NCI-H345 (cell line): ENCODE data around the gene ZPLD1.

Experiments
- DNase-seq: peaks from one replicate; lab custom pipeline; 2025; lab: John Stamatoyannopoulos, UW

Gene ZPLD1

DNA sequence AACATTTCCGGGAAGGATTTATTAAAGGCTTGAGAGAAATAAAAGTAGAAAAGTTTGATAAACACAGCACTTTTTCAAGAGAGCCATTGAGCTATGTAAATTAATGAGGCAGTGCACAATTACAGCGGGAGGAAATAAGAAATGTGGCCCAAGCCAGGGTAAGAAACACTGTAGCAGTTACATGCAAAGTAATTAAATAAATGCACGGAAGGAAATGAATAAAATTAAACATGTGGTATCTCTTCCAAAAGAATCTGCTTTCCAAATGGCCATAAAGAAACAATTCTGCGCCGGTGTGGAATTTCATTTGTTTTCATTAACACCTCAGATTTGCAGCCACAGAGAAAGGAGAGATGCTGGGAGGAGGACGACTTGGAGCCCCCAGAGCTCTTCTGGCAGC lies 35.3 kb downstream of the ZPLD1 start:
- no peak for DNase-seq

DNA sequence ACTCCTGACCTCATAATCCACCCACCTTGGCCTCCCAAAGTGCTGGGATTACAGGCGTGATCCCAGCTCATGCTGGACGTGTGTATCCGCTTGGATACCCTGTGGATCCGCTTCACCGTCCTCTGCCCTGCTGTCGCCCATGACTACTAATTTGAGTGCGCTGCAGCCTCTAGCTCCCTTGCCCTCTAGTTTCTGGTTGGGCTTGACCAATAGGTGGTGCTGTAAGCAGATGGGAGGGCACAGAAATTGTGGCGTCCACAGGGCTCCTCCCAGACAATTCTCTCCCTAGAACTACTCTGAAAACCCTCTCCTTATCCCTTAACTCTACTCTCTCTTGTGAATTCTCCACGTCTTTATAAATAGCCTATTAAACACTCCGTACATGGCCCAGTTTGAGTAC lies 36.2 kb downstream of the ZPLD1 start:
- DNase-seq, result no peak

DNA sequence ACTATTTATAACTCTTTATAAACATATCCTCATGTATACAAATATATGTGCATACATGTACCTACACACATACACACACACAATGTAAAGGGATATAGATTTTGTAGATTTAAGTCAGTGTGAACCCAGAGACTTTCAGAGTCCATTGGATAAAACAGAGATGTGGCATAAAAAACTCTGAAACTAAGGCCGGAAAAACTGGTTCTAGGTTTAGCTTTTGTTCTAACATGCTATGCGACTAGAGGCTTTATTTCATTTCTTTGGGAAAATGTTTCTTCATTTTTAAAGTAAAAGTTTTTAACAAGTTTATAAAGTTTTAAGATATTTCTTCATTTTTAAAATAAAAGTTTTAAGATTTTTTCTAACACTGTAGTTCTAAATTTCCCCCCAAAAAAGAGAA lies 36.7 kb downstream of the ZPLD1 start:
- no peak for DNase-seq

DNA sequence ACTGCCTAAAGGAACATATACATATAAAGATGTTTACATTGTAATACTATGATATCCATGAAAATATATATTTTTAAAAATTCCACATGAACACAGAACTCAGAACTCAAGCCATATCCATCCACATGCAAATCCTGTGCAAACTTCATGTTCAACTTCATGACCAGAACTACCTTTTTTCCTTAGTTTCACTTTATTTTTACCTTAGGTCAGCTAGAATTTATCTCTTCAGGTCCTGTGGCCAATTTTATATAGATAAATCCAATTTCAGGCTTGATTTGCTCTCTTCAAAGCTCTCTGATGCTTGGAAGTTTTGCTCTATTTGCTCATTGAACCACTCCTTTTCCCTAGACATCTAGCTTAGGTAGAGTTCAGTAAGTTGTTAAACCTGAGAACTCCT lies 38.8 kb downstream of the ZPLD1 start:
- DNase-seq, result no peak

DNA sequence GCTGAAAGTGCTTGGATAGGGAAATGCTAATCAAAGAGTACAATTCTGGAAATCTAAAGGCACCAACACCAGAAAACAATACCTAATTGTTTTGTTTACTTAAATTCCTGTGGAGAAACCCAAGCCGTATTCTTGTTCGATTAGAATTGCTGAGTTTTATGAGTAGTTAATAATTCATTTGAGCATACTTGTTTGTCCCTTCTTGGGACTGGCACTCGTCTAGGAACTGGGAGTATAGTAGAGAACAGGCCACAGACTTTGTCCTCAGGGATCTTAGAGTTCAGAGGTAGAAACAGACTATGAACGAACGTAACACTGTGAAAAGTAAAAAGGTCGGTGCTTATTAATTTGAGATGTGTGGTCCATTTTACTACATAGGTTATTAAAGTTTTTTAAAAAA lies 39.4 kb downstream of the ZPLD1 start:
- no peak for DNase-seq

DNA sequence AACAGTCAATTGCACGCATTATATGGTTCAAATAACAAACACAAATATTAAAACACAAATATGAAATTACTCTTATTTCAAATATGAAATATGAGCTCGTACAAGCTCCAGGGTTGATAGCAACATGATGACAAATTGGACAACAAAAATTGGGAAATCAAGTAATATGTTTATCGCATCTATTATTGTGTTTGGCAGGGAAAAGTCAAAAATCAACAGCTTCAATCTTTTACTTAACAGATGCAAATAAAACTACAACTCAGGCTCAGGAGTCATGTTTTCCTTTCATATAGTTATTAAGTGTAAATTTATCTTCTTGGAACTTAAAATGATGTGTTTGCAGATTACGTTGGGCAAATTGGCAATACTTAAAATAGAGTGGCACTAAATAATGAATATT lies 41.4 kb downstream of the ZPLD1 start:
- DNase-seq, result no peak

DNA sequence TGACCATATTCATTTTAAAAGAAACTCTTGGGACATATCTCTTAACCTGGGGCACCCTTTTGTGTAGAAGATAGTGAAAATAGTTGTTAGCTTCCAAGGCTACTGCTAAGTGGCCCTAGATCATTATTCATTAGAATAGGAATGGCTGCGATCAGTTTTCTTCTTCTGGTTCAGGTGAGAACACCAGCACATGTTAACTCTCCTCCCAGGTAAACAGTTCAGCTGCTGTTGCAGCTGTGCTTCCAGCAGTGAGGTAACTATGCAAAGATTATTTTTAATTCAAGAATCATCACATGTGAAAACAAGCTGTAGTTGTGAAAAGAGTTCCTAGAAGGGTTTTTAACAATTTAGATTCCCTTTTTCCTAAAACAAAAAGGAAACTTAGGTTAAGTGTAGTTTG lies 43.3 kb downstream of the ZPLD1 start:
- DNase-seq, result no peak

DNA sequence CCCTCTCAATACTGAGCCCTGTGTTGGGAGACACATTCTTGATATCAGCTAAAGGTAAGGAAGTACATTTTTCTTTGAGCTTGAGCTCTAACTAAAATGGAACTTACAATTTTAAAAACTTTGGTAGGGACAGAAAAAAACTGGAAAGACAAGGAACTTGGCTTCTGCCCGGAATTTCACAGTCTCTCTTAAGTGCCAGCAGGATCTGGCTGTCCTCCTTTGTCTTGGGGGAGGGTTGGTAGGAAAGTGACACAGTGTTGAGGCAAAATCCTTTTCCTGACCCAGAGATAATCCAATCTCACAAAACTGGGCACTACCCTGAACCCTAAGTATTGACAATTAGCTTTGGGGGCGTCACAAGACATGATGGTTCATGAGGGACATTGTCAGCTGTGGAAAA lies 45.3 kb downstream of the ZPLD1 start:
- DNase-seq, result no peak

DNA sequence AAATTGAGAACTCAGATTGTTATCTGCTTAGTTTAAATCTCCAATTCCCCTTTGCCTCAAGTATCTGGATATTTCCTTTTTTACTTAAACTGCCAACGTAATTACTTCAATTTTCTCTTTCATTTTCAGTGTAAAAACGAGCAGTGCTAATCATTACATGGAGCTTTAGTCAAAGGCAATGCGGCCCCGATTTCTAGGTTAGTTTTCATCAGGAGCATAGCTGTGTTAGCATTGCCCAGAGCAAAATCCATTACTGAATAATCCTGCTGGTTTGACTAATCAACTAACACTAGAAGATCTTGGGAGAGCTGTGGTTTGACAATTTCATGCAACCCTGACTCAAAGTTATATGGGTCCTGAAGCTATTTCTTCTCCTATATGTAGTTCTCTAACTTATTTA lies 46.2 kb downstream of the ZPLD1 start:
- no peak for DNase-seq

DNA sequence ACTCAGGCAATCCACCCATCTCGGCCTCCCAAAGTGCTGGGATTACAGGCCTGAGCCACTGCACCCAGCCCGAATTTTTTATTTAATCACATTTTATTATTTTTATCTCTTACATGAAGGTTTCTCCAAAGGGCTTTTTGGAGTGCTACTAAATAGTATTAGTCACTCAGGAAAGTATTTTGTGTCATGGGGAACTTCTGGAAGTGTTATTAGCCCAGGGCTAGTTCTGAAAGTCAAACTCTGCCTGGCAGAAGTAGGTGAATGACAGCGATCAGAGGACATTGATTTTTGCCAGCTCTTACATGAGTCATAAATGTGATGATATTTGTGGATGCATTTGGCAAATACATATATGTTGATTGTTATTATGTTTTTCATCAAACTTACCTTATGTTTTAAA lies 48.7 kb downstream of the ZPLD1 start:
- no peak for DNase-seq

DNA sequence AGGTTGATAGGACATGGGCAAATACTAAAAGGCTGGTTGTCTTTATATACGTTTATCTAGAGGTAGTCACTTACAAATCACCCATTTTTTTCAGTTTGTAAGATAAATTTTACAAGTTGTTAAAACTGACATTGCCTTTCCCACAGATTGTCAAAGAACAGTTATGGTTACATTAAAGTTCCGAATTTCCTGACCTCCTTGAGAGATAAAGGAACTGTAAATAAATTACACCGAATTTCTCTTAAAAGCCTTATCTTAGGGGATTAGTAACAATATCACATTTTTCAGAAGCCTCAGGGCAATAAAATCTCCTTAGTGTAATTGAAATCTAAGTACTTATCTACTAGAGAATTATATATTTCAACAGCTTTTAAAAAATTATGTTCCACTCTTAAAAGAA lies 49.5 kb downstream of the ZPLD1 start:
- no peak for DNase-seq

DNA sequence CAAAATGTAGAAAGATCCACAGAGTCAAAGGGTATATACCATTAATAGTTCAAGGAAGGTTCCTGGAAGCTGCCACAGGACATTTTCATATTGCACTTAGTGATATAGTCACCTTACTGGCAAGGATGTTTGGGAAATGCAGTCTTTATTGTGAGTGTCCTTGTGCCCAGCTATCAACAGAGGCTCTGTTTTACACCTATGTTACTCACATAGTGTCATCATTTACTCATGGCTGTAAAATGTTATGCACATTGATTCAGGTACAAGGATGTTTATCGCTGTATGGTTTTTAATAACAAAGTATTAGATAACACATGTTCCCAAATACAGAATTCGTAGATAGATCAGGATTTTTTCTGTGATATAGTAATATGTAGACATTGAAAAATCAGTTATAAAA lies 50.9 kb downstream of the ZPLD1 start:
- DNase-seq, result no peak

DNA sequence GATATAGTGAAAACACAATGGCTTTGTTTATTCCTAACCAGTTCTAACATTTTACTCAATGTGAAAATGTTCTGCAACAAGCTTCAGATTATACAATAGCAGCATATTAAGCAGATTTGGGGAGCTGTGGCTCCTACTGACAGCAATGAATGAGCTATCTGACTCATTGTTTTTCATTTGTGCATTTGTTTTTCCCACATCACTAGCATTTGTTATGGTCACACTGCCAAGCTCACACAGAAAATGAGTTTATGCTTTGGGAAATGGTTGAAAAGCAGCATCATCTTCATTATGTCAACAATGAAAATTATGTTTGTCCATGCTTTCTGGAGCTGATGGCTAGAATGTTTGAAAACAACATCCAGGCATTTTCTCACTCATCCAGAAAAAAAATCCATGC lies 53.5 kb downstream of the ZPLD1 start:
- DNase-seq, result no peak

DNA sequence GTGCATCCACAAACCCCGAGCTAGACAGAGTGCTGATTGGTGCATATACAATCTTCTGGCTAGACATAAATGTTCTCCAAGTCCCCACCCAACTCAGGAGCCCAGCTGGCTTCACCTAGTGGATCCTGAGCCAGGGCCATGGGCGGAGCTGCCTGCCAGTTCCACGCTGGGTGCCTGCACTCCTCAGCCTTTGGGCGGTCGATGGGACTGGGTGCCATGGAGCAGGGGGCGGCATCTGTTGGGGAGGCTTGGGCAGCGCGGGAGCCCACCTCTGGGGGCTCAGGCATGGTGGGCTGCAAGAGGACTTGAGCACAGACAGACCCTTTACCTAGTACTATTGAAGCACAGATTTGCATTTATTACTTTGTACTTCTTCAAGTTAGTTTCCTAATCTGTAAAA lies 57.5 kb downstream of the ZPLD1 start:
- no peak for DNase-seq

DNA sequence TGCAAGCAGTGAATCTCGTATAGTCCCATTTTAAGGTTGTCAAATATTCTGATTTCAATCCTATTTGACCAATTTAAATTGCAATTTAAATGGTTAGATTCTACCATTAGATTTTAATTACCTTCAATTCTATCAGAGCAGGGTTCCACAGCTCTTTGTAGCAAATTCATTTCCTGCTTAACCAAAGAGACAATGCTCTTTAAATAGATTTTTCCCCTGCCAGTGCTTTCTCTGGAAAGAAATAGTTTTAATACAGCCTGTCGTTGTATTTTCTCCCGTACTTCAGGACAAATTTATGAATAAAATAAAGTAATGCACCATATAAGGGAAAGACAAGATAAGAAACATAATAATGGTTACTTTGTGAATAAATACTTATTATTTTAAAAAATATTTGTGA lies 62.8 kb downstream of the ZPLD1 start:
- no peak for DNase-seq

DNA sequence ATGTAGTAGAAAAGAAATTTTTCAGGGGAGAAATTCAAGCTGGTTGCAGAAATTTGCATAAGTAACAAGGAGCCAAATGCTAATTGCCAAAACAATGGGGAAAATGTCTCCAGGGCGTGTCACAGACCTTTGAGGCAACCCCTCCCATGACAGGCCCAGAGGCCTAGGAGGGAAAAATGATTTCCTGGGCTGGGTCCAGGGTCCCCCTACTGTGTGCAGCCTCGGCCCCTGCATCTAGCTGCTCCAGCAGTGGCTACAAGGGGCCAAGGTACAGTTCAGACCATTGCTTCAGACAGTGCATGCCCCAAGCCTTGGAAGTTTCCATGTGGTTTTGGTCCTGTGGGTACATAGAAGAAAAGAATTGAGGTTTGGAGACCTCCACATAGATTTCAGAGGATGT lies 70.7 kb downstream of the ZPLD1 start:
- DNase-seq, result no peak

DNA sequence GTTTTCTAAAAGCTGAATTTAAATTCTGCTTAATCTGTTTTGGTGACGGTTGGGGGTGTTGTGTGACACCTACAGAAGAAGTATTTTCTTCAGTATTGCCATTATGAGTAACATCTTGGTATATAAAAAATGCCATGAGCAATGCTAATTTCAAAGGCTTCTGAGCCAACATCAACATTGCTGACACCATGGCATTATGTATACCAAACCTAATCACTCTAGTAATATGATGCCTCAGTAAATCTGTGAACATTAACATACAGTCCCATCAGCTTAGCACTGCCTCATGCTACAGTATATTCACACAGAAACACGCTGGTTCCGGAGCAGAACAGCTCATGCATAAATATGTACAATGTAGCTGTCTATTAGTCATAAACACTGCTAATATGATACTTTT lies 75.8 kb downstream of the ZPLD1 start:
- DNase-seq, result peak; percentile 1

DNA sequence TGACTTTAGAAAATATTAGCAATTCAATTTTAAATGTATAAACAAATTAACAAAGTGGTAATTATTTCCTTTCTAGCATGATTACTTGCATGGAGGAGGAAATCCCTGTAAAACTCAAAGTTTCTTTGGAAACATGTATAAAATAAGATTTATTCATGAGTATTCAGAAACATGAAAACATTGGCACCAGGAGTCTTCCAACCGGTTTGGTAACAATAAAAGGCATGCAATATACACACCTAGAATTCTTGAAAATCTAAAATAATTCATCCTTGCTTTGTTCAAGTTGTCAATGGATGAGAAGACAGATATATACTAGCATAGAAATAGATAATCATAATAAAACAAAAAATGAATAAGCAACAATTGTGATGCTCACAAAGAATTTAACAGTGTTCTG lies 76.4 kb downstream of the ZPLD1 start:
- DNase-seq, result no peak

DNA sequence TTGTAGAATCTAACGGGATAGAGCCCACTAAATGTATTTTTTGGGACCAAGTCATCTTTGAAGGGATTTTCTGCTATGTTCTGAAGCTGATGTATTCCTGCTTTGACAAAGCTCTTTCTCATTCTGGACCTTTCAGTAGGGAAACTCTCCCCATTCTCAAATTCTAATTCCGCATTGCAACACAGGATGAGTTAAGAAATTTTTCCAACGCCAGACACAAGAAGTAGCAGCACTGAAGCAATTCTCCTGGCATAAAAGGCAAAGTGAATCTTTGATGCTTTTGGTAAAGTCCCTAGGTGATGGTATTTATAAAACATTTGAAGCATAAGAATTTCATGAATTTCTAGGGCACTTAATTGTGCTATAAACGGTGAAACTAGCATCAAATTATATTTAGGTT lies 76.8 kb downstream of the ZPLD1 start:
- DNase-seq, result no peak

DNA sequence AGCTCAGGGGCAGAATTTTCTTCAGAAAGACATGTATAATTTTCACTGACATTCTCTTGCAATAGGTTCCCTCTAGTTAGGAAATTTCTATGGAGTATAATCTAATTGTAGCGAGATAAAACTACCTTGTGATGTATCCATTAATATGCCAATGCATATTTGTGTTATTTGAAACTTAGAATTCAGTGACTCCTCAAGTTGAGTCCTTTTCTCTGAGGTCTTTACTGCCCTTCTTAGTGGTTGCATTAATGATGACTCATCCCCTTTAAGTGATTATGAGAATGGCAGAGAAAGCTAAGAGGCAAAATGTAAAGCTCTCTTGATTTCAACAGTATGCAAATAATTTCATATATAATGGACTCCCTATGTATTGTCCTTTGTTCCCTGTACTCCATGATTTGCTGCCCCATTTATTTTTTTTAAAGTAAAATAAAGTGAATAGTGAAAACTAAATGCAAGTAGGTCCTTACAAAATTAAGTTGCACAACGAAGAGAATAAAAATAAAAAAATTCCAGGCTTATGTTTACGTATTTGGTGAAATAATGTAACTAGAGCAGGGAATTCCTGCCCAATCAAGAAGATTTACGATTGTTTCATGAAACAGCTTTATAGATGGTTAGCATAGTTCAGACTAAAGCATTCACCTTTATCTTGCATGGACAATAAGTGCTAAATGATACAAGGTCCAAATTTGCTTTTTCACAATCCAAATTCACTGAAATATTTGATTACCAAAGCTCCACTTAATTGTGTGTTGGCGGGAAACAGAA lies 78.1 kb downstream of the ZPLD1 start:
- DNase-seq, result peak; percentile 6

DNA sequence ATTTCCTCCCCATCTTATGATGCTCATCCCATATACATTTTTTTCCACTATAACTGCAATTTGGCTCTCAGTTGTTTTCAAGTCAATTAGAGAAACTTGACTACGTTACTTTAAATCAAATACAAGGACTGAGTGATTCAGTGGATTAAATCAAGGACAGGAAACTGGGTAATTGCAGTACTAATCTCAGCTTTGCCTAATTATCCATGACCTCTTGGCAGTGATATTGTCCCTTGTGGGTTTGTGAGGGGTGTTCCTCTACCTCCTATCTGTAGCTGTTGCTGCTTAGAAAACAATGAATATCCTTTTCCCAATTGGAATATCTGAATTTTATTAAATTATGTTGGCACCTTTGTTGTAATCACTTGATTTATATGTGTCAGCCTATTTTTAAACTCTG lies 79.4 kb downstream of the ZPLD1 start:
- peak; percentile 2 for DNase-seq

DNA sequence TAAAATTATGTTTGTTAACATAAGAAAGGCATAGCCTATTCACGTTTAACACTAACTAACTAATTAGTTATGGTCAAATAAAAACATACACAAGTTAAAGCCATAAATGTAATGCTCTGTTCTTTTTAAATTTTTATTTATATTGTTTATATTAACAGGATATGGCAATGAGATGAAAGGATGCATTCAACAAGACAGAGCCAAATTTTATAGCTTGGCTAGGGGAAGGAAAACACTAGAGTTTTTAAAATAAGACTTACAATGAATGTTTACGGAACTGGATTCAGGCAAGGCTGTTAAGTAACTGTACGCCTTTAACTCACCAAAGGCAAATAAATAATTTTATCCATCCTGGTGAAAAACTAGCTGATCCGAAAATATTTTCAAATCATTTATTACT lies 86.4 kb downstream of the ZPLD1 start:
- no peak for DNase-seq

DNA sequence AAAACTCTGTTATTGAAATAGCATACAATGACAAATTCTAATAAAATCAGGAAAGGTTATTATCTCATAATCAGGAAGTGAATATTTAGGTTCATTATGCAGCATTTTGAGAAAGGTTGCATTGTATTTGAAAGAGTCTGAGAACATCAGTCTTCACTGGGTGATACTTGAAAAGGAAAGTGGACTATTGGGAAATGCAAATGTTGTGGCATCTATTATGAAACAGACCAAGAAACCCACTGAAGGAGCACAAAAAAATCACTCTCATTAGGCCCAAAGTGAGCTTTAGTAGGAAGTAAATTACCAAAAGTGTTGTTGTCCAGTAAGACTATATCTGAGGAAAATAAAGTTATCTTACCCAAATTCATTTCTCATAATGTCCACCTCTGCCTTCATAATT lies 90.8 kb downstream of the ZPLD1 start:
- DNase-seq, result no peak

DNA sequence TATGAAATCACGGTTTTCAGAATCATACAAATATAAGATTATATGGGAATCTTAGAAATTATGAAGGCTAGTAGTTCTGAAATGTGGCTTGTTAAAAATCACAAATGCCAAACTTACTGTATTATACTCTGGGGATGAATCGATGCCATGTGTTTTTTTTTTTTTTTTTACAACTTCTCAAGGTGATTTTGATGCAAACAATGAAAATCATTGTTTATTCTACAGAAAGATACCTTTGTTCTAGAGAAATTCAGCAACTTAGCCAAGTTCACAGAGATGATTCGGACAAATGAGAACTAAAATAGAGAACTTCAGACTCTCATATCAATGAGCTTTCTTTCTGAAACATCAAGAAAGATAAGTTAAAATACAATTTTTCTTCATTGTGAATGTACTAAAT lies 92.0 kb downstream of the ZPLD1 start:
- no peak for DNase-seq

DNA sequence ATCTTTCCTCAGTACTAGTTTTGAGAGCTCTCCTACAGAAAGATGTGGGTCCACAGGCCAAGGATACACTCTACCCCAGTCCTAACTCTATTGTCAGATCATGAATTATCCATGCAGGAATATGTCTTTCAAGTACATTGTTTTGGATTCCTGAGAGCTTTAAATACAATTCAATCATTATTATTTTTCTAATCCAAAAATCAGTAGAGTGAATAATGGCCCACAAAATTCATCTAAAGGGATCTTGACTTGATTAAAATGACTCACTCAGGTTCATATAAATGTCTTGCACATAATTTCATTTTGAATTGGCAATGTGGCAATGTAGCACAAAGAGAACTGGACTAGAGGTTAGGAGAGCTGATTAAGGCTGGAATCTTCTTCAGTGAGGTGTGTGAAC lies 93.9 kb downstream of the ZPLD1 start:
- no peak for DNase-seq
